GM23338 (cell line): ENCODE results near the gene CPLANE2.

Experiments
- CREB1 ChIP-seq: fragments of 250-450 bp; sonication (Bioruptor Pico); IDR thresholded peaks from 2 replicates; pipeline ENCODE4 v1.5.0; 2020; ENCODE audit warnings: low read depth, mild to moderate bottlenecking, moderate library complexity
- EZH2 ChIP-seq: fragments of 200-600 bp; sonication (generic); IDR thresholded peaks from one replicate; pipeline ENCODE4 v1.8.0; 2017; ENCODE audit warnings: antibody characterized with exemption, mild to moderate bottlenecking, low read depth; ENCODE audit not compliant: unreplicated experiment
- EZH2phosphoT487 ChIP-seq: fragments of 200-600 bp; sonication (generic); IDR thresholded peaks from one replicate; pipeline ENCODE4 v1.8.1; 2018; ENCODE audit warnings: antibody characterized with exemption; ENCODE audit not compliant: unreplicated experiment
- JUNB ChIP-seq: IDR thresholded peaks from one replicate; pipeline ENCODE4 v1.6.1; 2016; ENCODE audit warnings: antibody characterized with exemption; ENCODE audit not compliant: unreplicated experiment
- POLR2AphosphoS5 ChIP-seq: IDR thresholded peaks from 2 replicates; pipeline ENCODE4 v1.6.1; 2016; ENCODE audit warnings: antibody characterized with exemption, low read depth
- STAT1 ChIP-seq: IDR thresholded peaks from one replicate; pipeline ENCODE4 v1.6.1; 2016; ENCODE audit warnings: antibody characterized with exemption; ENCODE audit not compliant: unreplicated experiment
- ZNF114 ChIP-seq: fragments of 250-450 bp; sonication (Bioruptor Pico); IDR thresholded peaks from 2 replicates; pipeline ENCODE4 v1.5.0; 2020; ENCODE audit warnings: mild to moderate bottlenecking, moderate library complexity
- ZNF331 ChIP-seq: fragments of 250-450 bp; sonication (Bioruptor Pico); IDR thresholded peaks from 2 replicates; pipeline ENCODE4 v1.5.0; 2020; ENCODE audit warnings: low read depth, mild to moderate bottlenecking, moderate library complexity
- TF ChIP-seq, protein P1 (sequence below), 2 experiments: fragments of 200-600 bp in 1 of 2; sonication (generic) in 1 of 2; conservative IDR thresholded peaks; 2 replicates each; pipeline versions ENCODE4 v1.5.1 to v1.6.1; 2016 to 2017; ENCODE audit warnings: antibody characterized with exemption in 2 of 2, low read depth in 2 of 2, mild to moderate bottlenecking in 2 of 2, moderate library complexity in 1 of 2
- TF ChIP-seq, protein P2 (sequence below): IDR thresholded peaks from one replicate; pipeline ENCODE4 v1.6.1; 2018; ENCODE audit warnings: antibody characterized with exemption; ENCODE audit not compliant: unreplicated experiment

DNA sequence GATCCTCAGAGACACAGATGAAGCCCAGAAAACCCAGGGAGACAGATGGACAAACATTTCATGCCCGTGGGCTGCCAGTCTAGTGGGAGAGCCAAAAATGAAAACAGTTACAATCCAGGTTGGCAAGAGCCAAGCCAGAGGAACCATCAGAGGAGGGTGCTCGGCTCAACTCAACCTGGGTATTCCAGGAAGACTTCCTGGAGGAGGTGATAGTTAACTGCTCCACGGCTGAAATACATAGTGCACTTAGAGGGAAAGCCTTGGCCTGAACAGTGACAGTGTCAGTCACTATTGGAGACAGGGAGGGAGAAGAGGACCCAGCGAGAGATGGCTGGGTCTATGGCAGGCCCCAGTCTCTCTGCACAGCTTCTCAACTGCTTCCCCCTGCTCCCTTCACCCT is 26.4 kb downstream of the CPLANE2 start:
- TF ChIP-seq EZH2, result no peak
- TF ChIP-seq, protein P1, sequence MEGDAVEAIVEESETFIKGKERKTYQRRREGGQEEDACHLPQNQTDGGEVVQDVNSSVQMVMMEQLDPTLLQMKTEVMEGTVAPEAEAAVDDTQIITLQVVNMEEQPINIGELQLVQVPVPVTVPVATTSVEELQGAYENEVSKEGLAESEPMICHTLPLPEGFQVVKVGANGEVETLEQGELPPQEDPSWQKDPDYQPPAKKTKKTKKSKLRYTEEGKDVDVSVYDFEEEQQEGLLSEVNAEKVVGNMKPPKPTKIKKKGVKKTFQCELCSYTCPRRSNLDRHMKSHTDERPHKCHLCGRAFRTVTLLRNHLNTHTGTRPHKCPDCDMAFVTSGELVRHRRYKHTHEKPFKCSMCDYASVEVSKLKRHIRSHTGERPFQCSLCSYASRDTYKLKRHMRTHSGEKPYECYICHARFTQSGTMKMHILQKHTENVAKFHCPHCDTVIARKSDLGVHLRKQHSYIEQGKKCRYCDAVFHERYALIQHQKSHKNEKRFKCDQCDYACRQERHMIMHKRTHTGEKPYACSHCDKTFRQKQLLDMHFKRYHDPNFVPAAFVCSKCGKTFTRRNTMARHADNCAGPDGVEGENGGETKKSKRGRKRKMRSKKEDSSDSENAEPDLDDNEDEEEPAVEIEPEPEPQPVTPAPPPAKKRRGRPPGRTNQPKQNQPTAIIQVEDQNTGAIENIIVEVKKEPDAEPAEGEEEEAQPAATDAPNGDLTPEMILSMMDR (conservative IDR thresholded peaks at IDR 0.05; ENCODE audit: low read depth in 2 of 2), result no peak
- TF ChIP-seq POLR2AphosphoS5, result no peak
- no peak for TF ChIP-seq CREB1
- no peak for TF ChIP-seq EZH2phosphoT487
- TF ChIP-seq, protein P2, sequence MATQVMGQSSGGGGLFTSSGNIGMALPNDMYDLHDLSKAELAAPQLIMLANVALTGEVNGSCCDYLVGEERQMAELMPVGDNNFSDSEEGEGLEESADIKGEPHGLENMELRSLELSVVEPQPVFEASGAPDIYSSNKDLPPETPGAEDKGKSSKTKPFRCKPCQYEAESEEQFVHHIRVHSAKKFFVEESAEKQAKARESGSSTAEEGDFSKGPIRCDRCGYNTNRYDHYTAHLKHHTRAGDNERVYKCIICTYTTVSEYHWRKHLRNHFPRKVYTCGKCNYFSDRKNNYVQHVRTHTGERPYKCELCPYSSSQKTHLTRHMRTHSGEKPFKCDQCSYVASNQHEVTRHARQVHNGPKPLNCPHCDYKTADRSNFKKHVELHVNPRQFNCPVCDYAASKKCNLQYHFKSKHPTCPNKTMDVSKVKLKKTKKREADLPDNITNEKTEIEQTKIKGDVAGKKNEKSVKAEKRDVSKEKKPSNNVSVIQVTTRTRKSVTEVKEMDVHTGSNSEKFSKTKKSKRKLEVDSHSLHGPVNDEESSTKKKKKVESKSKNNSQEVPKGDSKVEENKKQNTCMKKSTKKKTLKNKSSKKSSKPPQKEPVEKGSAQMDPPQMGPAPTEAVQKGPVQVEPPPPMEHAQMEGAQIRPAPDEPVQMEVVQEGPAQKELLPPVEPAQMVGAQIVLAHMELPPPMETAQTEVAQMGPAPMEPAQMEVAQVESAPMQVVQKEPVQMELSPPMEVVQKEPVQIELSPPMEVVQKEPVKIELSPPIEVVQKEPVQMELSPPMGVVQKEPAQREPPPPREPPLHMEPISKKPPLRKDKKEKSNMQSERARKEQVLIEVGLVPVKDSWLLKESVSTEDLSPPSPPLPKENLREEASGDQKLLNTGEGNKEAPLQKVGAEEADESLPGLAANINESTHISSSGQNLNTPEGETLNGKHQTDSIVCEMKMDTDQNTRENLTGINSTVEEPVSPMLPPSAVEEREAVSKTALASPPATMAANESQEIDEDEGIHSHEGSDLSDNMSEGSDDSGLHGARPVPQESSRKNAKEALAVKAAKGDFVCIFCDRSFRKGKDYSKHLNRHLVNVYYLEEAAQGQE, result no peak
- no peak for TF ChIP-seq STAT1
- no peak for TF ChIP-seq ZNF114 (CRISPR knock-in tag)
- TF ChIP-seq ZNF331 (CRISPR knock-in tag), result no peak
- no peak for TF ChIP-seq JUNB
